Upper lobe of left lung (tissue), 4 donors: ENCODE measurements around the gene STEAP1B.

Source experiments
- EP300 ChIP-seq, 4 donors: sonication (generic); formaldehyde crosslinking; IDR thresholded peaks; one replicate each; pipeline ENCODE4 v1.5.1; 2017; ENCODE audit warnings: antibody characterized with exemption in 4 of 4, control low read depth in 2 of 4
- POLR2A ChIP-seq, 4 donors: fragments of 450-650 bp; IDR thresholded peaks; one replicate each; pipeline ENCODE4 v1.5.1; 2016 to 2017; ENCODE audit warnings: antibody characterized with exemption in 4 of 4, mild to moderate bottlenecking in 2 of 4
- POLR2AphosphoS5 ChIP-seq, 2 donors: sonication (generic); formaldehyde crosslinking; IDR thresholded peaks; one replicate each; pipeline ENCODE4 v1.5.1; 2017; ENCODE audit warnings: antibody characterized with exemption in 2 of 2
- TF ChIP-seq, protein P1 (sequence below), 6 experiments: fragments of 450-650 bp in 4 of 6; fragments of 200-600 bp in 2 of 6; sonication (generic) in 2 of 6; IDR thresholded peaks; one replicate each; pipeline ENCODE4 v1.5.1; 2016 to 2019; ENCODE audit warnings: antibody characterized with exemption in 6 of 6

GRCh38 chr7:22372863-22373262 lies 127.1 kb downstream of the STEAP1B start:
- TF ChIP-seq, protein P1, sequence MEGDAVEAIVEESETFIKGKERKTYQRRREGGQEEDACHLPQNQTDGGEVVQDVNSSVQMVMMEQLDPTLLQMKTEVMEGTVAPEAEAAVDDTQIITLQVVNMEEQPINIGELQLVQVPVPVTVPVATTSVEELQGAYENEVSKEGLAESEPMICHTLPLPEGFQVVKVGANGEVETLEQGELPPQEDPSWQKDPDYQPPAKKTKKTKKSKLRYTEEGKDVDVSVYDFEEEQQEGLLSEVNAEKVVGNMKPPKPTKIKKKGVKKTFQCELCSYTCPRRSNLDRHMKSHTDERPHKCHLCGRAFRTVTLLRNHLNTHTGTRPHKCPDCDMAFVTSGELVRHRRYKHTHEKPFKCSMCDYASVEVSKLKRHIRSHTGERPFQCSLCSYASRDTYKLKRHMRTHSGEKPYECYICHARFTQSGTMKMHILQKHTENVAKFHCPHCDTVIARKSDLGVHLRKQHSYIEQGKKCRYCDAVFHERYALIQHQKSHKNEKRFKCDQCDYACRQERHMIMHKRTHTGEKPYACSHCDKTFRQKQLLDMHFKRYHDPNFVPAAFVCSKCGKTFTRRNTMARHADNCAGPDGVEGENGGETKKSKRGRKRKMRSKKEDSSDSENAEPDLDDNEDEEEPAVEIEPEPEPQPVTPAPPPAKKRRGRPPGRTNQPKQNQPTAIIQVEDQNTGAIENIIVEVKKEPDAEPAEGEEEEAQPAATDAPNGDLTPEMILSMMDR (IDR thresholded peaks at IDR 0.05), result no peak
- no peak for TF ChIP-seq EP300 (IDR thresholded peaks at IDR 0.05)
- TF ChIP-seq POLR2AphosphoS5 (IDR thresholded peaks at IDR 0.05), result no peak
- TF ChIP-seq POLR2A (IDR thresholded peaks at IDR 0.05), result no peak
